ENCODE measurements around the gene PDCL2. TPM values are rescaled to one million over a fixed set of nuclear protein-coding genes. Genes with fewer than 3 reads are reported as not detected.

Gene PDCL2
- total and polyA plus RNA-seq, 2 of the 8 experiments (the other 6 are each of a cell fraction or from before 2014, with no cell fraction given), result not detected

- FAIRE-seq (peak; percentile 52), DNase-seq (ENCODE audit: low read depth in 1 of 2, low spot score in 2 of 2) (peak in 1 of 2 experiments; percentile 57)
- Histone ChIP-seq H3K9me3 (ENCODE audit: insufficient read depth in 2 of 2, low read depth in 1 of 2, low read length in 1 of 2) (no peaks in the 10 kb centered on the region), H3K27ac (ENCODE audit: low read depth, low read length) (no peak overlapping the region), H3K23me2 (ENCODE audit: low read depth, low read length) (peaks cover 16% of the 10 kb centered on the region), H2AK5ac (ENCODE audit: low read depth, low read length) (no peak overlapping the region), H3K4ac (replicated peaks; ENCODE audit: insufficient read length, low read depth, low read length) (no peak overlapping the region), H3K23ac (ENCODE audit: insufficient read length) (no peak overlapping the region), H4K20me1 (replicated peaks in 1 of 2; ENCODE audit: control insufficient read depth in 1 of 2, insufficient read depth in 2 of 2, low read length in 2 of 2) (no peaks in the 10 kb centered on the region), H3K18ac (ENCODE audit: extremely low read depth, low read length) (peak overlapping the region; percentile 64), H3K79me2 (ENCODE audit: control insufficient read depth in 1 of 2, insufficient read depth in 2 of 2, low read length in 2 of 2) (peaks cover 0 to 7% of the 10 kb centered on the region in 2 experiments; a peak in 1 of 4 replicates), H3K4me1 (replicated peaks in 1 of 4; ENCODE audit: control insufficient read depth in 3 of 4, insufficient read depth in 4 of 4, low read length in 3 of 4) (peaks cover 8 to 27% (median 15%) of the 10 kb centered on the region in 4 experiments; a peak in 6 of 7 replicates), H3K14ac (ENCODE audit: insufficient read length) (no peak overlapping the region), H3K56ac (replicated peaks; ENCODE audit: insufficient read length, low read depth, low read length) (no peak overlapping the region), H3K79me1 (ENCODE audit: low read depth, low read length) (no peaks in the 10 kb centered on the region), H3K4me2 (ENCODE audit: insufficient read depth in 1 of 2, low read depth in 2 of 2, low read length in 2 of 2) (peak overlapping the region; percentile 92 to 96), H2BK5ac (ENCODE audit: low read depth, low read length) (peak overlapping the region; percentile 60; the same call in 1 of the 2 replicates), H2BK20ac (ENCODE audit: low read length) (peak overlapping the region; percentile 29; the same call in 1 of the 2 replicates), H3K36me3 (ENCODE audit: control insufficient read depth in 2 of 4, insufficient read depth in 4 of 4, low read length in 3 of 4) (no peaks in the 10 kb centered on the region), H3K27me3 (replicated peaks in 1 of 4; ENCODE audit: control insufficient read depth in 3 of 4, extremely low read depth in 1 of 4, insufficient read depth in 3 of 4, low read length in 3 of 4) (peaks cover 0 to 23% (median 15%) of the 10 kb centered on the region in 4 experiments; a peak in 6 of 7 replicates), H2BK120ac (replicated peaks; ENCODE audit: low read depth, low read length) (peak overlapping the region; percentile 89), H4K91ac (replicated peaks; ENCODE audit: insufficient read length, low read length) (peak overlapping the region; percentile 68), H3K4me3 (ENCODE audit: extremely low read depth in 1 of 4, insufficient read depth in 2 of 4, low read depth in 3 of 4, low read length in 4 of 4) (peak overlapping the region; percentile 52 to 74 (median 66)), H2AFZ (ENCODE audit: low read length) (peak overlapping the region; percentile 77; the same call in 1 of the 2 replicates), H2BK12ac (ENCODE audit: low read depth, low read length) (peak overlapping the region; percentile 82), H2BK15ac (ENCODE audit: low read length) (peak overlapping the region; percentile 41; the same call in 1 of the 2 replicates), H4K8ac (ENCODE audit: extremely low read depth, insufficient read depth, low read length) (no peak overlapping the region), H3K9ac (replicated peaks in 1 of 4; ENCODE audit: extremely low read depth in 1 of 4, low read depth in 3 of 4, low read length in 3 of 4) (peak overlapping the region in 3 of 4 experiments; percentile 38 to 56 (median 43); a peak in 4 of 7 replicates), H4K5ac (ENCODE audit: insufficient read length, low read depth, low read length) (no peak overlapping the region)
- ChIA-PET POLR2A (ENCODE audit: partially characterized antibody) (interaction anchor here (0.6 to 1.4 kb wide), 5 partner anchors 18 to 801 kb away, joined by 3 read pairs; partner anchors contain the start of gene TMEM165), CTCF (ENCODE audit: partially characterized antibody) (interaction anchor here (0.6 to 2.2 kb wide), 3 partner anchors 93 to 231 kb away, joined by 3 to 4 read pairs (median 3); no protein-coding TSS in a partner anchor)
- 4% methylated on average over 7 of the region's 7 CpGs; no CpG with 5 or more reads in 1 of the 2 experiments for WGBS, 2 experiments (ENCODE audit: extremely low coverage in 1 of 2, insufficient coverage in 1 of 2, insufficient read length in 1 of 2, insufficient replicate concordance in 2 of 2, low coverage in 1 of 2, low lambda C conversion rate in 2 of 2, missing lambda C conversion rate in 1 of 2)
- TF ChIP-seq POLR2A (IDR thresholded peaks at IDR 0.05; ENCODE audit: control extremely low read depth in 1 of 2, low read depth in 2 of 2, low read length in 2 of 2) (peak in 1 of 2 experiments; percentile 51; a peak in 2 of 3 replicates), TAF7 (optimal IDR thresholded peaks at IDR 0.05; ENCODE audit: borderline replicate concordance, low read depth, low read length) (no peak), JUND (IDR thresholded peaks at IDR 0.05; ENCODE audit: low read length) (no peak), SIN3A (conservative IDR thresholded peaks at IDR 0.05 in 1 of 2, IDR thresholded peaks at IDR 0.05 in 1 of 2; ENCODE audit: low read depth in 1 of 2, low read length in 2 of 2) (no peak), RFX5 (IDR thresholded peaks at IDR 0.05; ENCODE audit: borderline replicate concordance, low read depth, low read length) (no peak), RNF2 (IDR thresholded peaks at IDR 0.05; ENCODE audit: borderline replicate concordance, low read depth, low read length, missing control alignments, poor library complexity, severe bottlenecking) (no peak), GTF2F1 (IDR thresholded peaks at IDR 0.05; ENCODE audit: borderline replicate concordance, low read depth, low read length) (no peak), SAP30 (IDR thresholded peaks at IDR 0.05; ENCODE audit: insufficient read depth, insufficient replicate concordance, low read length) (no peak), CBX5 (IDR thresholded peaks at IDR 0.05; ENCODE audit: low read depth, low read length) (no peak), TCF12 (IDR thresholded peaks at IDR 0.05; ENCODE audit: low read depth, low read length) (no peak), RAD21 (IDR thresholded peaks at IDR 0.05 in 1 of 2, conservative IDR thresholded peaks at IDR 0.05 in 1 of 2; ENCODE audit: low read depth in 2 of 2, low read length in 2 of 2) (no peak), TEAD4 (IDR thresholded peaks at IDR 0.05; ENCODE audit: low read depth, low read length) (0 out of 2 replicates have a peak, but pooled peaks have one; percentile 2)
Measured at GRCh38 chr4:55636656-55636999, 44.6 kb upstream of the PDCL2 start.

Data from H1 (cell line).